Bone marrow (tissue), 2 donors: Measurements from ENCODE around the gene PUM1.

Source experiments
- DNase-seq, 2 donors: peaks; one replicate each; lab custom pipeline; 2025; lab: John Stamatoyannopoulos, UW

The PUM1 gene

DNA sequence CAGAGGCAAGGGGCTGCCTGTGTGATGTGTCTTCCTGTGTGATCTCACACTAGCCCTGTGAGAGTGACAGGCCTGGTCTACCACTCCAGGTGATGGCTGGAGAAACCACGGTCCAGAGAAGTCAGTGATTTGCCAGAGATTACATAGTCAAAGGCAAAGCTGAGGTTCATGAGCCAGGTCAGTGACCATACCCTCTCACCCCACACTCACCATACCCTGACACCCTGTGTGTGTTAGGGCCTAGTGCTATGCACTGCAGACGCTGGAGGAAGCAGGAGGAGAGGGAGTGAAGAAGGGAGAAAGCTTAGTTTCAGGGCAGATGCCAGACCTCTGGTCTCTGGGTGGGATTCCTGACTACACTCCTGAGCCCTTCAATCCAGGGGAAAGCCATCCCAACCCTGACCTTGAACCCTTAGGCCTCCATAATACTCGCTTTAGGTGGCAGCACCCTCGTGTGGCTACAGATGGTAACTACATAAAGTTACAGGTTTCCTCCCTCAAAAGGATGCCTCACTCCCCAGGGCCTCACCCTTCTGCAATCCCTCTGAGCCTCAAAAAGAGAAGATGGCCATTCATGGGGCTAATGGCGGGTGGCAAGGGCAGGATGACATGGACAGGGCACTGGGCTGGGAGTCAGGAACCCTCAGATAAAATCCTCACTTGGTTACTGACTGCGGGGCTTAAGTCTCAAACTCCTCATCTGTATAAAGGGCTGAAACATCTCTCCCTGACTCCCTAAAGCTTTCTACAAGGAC is 136.2 kb downstream of the PUM1 start:
- DNase-seq = peak in 1 of 2 donors; percentile 35

DNA sequence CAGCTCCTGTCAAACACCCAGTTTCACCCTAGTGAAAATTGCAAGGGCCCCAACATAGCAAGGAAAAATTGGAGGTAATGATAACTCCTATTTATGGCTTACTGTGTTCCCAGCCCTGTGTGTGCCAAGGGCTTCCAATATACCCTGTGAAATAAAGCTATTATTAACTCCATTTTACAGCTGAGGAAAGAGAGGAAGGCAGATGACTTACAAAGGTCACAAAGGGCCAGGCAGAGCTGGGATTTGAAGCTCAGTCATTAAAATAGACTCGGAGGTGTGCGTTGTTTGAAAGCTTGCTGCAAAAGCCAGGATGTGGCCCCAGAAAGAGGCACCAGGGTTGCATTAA is 136.8 kb downstream of the PUM1 start:
- DNase-seq = no peak

DNA sequence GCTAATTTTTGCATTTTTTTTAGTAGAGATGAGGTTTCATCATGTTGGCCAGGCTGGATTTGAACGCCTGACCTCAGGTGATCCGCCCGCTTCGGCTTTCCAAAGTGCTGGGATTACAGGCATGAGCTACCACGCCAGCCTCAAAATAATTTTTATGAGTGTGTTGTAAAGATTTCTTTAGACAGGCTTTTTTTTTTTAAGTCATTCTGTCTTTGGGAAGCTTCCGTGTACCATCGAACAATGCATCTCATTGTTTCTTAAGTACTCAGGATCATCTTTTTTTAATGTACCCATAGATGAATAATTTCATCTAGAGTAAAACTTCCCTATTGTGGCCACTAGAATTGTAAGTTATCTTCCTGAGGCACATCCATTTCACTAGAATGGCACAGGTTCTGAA is 137.3 kb downstream of the PUM1 start:
- no peak for DNase-seq

DNA sequence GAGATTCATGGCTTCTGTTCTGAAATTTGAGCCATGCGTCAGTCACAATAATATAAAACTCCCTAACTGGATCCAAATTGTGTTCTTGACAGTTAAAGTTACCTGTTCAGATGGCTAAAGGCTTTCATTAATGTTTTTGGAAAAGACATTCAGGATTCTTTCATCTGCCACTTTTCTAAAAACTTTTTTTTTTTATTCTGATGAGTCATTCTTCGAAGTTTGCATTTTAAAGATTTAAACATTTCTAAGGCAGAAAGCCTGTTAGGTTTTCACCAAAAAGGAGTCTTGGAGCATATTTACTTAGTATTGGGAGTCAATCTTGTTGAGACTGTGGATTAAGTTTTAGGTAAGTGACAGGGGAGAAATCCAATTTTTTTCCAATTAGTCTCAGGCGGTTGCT is 138.1 kb downstream of the PUM1 start:
- DNase-seq = no peak

DNA sequence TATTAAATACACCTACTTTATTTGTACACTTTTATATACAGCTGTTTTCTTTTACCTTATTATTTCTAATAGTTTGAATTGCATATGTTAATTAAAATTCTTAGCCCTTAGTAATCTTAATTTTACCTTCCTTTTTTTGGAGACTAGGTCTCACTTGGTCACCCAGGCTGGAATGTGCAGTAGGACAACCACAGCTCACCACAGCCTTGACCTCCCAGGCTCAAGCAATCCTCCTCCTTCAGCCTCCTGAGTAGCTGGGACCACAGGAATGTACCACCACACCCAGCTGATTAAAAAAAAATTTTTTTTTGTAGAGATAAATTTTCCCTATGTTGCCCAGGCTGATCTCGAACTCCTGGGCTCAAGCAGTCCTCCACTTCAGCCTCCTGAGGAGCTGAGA is 141.9 kb downstream of the PUM1 start:
- DNase-seq = no peak

DNA sequence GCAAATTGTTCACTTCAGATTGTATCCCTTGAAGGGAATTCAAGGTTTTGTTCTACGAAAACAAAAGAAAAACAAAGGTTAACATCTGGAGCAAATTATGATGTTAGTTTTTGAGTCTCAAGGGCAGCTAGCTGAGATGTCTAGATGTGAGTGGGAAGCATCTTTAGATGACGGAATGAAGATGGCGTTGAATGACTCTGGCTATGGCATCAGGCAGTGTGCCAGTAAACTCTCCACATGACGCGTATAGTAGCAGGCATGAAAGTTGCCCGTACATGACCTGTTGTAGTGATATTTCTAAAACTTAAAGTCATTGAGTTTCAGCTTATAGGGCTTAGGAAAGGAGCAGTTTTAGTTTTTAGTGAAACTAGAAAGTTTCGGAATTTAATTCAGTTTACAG is 144.7 kb downstream of the PUM1 start:
- DNase-seq = no peak

DNA sequence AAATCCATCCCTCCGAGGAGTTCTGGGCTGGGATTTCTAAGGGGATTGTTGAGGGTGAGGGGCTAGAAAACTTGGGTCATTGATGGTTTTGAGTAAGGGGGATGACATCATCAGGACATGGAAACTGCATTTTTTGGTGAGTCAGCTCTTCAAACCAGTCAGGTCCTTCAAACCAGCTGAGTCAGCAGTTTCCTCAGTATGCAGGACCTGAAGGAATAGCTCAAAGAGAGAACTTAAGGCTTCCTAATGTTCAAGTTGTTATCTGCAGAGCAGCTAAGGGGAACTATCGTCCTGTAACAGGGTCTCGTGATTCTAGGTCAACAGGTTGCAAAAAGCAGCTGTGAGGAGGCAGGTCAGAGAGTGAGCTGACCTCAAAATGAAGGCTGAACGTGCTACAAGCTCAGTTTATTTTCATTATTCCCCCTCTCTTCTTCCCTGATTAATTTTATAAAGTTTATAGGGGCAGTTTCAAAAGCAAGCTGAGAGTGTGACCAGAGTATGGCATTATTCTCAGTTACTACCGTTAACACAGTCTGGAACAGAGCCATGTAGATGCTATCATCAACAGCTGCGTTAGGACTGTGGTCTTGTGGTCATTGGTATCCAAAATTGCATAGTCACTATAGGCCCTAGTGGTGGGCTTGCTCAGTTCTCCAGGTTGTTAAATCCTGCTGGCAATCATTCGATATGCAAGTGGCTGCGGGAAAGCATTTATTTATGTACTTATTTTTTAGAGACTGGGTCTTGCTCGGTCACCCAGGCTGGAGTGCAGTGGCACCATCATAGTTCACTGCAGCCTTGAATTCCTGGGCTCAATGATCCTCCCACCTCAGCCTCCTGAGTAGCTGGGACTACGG is 146.3 kb downstream of the PUM1 start:
- peak in 1 of 2 donors; percentile 60 for DNase-seq

DNA sequence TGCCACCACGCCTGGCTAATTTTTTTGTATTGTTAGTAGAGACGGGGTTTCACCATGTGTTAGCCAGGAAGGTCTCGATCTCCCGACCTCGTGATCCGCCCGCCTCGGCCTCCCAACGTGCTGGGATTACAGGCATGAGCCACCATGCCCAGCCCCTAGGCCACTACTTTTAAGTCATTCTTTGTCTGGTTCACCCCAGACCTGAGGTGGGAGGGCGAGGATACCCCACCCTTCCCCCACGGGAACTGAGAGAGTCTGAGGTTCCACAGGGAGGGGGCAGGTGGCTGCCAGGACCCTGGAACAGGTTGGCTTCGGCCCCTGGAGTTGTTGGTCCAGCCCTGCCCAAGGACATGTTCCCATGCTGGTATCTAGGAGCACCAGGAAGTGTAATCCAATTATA is 149.2 kb downstream of the PUM1 start:
- no peak for DNase-seq

DNA sequence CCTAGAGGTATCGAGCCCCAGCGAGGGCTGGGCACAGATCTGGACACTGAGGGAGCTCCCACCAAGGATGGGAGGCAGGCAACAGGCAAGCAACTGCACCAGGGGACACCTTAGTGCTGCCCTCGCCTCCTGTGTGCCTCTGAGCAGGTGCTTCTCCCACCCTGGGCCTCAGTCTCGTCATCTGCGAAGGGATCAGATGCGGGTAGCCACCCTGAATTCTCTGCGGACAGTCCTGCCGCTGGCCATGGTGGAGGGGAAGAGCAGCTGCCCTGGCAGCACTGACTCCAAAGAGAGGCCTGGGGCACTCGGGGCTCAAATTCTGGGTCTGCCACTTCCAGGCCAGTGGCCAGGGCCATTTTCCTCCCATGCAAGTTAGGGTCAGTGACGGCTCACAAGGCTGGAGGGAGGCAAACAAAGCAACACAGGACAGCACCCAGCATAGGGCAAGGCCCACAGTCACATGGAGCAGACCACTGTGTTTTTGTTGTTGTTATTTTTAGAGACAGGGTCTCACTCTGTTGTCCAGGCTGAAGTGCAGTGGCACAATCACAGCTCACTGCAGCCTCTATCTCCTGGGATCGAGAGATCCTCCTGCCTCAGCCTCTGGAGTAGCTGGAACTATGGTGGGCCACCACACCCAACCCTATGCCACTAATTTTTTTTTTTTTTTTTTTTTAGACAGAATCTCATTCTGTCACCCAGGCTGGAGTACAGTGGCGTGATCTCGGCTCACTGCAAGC is 149.9 kb downstream of the PUM1 start:
- DNase-seq = no peak

DNA sequence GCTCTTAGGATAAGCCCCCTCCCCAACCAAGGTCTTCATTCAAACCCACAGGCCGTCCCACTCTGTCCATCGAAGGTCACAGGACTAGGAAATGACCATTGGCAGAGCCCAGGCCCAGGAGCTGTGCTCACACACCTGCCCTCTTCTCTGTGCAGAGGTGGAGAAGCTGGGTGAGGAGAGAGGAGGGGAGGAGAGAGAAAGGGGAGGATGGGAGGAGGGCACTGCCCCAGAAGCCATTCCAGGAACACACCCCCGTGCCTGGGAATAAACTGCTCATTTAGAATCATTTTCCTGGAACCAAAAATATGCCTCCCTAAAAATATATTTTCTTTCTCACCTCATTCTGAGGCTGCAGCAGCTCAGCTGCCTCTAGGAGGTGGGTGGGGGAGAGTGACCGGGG is 150.6 kb downstream of the PUM1 start:
- DNase-seq = no peak

DNA sequence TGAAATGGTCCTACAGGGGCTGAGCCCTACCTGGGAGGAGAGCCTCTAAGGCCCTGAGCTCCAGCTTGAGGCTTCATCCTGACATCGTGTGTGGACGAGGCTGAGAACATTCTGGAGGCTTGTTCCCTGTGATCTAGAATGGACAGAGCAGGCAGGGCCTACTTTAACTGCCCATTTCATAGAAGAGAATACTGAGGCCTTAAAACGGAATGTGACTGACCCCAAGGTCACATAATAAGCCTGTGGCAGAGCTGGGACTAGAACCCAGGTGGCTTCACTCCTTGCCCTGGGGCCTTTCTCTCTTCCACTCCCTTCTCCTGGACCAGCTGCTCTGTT is 151.0 kb downstream of the PUM1 start:
- no peak for DNase-seq

DNA sequence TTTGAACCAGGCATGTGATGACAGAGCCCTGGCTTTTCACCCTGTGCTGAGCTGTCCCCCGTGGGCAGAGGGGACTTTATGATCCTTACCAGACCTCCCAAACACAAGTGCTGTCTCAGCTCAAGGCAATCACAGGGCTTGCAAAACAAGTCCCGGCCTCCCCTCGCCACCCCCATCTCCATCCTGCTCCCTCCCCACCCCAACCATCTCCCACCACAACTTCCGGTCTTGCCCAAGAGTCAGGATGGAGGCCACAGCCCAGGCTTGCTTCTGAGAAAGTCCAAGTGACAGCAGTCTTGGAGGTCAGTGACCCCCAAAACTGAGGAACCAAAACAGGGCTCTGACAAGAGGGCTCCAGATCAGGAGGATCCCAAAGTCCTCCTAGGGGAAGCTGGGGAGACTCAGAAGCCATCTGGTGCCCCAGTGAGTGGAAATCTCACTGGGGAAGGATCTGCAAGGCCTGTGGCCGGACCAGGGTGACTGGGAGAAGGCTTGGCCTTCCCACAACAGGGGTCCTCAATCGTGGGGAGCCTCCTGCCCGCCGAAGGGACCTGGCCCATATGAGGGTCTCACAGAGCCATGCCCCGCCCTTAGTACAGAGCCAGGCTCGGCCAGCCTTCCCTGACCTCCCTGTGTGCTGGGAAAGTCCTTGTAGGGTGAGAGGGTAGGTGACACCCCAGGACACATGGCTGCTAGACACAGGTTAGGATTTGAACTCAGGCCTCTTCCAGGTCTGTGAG is 152.4 kb downstream of the PUM1 start:
- peak in 1 of 2 donors; percentile 35 for DNase-seq

DNA sequence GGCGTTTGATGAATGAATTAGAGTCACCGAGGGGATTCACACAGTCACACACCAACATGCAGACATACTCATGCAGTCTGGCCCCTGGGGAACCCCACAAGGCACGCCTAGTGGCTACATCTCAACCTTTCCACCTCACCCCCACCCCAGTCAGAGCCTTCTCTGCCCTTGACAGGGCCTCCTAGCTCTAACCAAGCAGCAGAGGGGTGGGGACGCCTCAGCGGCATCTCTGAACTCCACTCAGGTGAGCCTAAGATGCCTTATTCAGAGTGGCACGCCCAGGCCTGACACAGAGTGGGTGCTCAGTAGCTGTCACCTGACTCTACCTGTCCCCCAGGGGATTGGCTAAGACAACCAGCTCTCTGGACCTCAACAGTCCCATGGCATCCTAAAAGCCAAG is 153.3 kb downstream of the PUM1 start:
- no peak for DNase-seq

DNA sequence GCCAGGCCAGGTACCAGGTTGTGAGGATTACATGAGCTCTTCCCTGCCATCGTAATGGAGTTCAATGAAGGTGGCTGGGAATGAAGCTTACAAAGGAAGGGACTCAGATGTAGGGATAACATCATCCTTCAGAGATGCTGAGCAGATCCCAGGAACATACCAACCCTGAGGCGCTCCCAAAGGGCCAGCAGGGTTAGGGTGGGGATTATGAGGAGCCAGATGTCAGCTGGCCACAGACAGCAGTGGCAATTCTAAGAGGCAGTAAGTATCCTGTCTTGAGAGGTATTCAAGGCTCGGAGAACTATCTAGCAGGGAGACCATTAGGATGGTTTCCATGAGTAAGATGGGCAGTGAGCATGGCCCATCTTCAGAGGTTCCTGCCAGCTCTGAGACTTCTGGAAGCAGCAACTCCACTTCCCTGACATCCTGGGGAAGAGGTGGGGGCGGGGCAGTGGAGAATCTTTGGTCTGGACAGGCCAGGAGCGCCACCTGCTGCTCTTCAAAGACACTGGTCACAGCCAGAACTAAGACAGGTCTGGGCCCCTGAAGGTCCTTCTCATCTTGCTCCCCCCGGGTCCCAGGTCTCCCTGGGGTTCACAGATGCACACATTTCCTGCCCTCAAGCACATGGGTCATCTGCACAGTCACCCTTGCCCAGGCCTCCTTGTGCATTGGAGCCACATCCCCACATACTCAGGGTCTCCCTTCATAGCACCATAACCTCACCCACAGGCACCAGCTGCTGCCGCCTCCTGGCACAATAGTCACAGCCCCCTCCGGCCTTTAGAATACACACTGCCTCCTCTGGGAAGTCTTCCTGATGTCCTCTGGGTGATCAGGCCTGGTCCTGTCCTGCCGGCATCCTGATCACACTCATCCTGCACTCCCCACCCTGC is 154.2 kb downstream of the PUM1 start:
- peak; percentile 20 to 54 for DNase-seq

DNA sequence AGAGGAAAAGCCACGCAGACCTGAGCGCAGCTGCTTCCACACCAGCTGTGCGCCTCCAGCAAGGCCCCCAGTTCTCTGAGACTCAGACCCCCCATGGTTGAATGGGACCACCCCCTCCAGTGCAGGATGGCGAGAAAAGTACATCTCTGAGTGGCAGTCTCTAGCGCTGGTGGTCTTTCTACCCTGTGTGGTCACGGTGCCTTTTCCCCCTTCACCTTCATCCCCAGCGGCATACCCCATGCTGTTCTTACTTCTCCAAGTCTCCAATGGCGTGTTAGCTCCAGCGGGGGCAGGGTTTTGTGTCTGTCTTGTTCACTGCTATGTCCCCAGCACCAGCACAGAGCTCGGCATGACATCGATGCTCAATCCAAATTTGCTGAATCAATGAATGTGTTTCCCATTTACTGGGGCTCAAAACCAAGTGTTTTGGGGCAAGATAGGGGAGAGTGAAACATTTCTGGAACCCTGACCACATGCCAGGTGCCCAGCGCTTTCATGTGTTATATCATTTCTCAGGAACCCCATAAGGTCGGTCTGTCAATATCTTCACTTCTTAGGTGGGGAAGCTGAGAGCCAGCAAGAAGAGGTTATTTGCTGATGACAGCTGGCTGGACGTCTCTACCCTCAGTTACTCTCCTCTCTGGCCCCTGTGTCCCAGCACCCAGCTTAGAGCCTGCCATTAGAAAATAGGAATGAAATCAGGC is 156.0 kb downstream of the PUM1 start:
- DNase-seq = no peak

DNA sequence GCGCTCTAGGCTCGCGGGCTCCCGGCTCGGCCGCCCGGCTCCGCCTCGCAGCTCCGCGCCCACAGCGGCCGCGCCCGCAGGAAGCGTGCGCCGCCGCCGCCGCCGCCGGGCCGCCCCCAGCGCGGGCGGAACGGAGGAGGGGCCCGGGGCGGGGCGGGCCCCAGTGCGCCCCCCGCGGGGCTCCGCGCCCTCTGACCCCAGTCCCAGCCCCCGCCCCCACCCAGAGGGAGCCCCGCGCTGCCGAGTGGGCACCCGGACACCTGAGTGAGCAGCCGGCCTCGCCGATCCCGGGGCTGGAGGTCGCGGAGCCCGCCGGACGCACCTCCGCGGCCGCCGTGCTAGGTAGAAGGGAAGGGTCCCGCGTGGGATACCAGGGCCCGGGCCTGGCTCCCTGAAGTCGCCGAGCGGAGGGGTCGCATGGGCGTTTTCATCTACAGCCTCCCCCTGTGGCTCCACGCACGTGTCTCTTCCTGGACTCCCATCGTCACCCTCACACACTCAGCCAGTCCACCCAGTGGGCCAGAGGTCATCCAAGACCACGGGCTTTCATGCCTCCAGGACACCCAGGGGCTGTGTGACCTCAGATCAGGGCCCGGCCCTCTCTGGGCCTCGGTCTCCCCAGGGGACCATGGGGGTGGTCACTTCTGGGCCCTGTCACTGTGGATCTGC is 156.7 kb downstream of the PUM1 start, which contains the start of gene SDC3:
TSS of gene SDC3 (minus strand) at position 63 of the 669 bp plus-strand sequence. CDS start 172 bp downstream, outside the sequence.
- DNase-seq = no peak

DNA sequence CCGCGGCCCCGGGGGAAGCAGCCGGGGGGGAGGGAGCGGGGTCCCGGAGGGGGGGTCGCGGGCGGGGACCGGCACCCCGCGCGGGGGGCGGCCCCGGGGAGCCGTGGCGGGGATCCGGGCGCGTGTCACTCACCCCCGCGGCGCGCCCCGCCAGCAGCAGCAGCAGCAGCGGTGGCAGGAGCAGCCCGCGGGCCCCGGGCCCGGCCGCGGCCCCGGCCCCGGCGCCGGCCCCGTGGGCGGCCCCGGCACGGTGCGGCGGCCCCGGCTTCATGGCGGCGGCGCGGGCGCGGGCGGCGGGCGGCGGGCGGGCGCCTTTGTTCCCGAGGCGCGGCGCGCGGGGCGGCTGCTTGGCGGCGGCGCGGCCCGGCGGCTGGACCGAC is 157.2 kb downstream of the PUM1 start:
- no peak for DNase-seq

DNA sequence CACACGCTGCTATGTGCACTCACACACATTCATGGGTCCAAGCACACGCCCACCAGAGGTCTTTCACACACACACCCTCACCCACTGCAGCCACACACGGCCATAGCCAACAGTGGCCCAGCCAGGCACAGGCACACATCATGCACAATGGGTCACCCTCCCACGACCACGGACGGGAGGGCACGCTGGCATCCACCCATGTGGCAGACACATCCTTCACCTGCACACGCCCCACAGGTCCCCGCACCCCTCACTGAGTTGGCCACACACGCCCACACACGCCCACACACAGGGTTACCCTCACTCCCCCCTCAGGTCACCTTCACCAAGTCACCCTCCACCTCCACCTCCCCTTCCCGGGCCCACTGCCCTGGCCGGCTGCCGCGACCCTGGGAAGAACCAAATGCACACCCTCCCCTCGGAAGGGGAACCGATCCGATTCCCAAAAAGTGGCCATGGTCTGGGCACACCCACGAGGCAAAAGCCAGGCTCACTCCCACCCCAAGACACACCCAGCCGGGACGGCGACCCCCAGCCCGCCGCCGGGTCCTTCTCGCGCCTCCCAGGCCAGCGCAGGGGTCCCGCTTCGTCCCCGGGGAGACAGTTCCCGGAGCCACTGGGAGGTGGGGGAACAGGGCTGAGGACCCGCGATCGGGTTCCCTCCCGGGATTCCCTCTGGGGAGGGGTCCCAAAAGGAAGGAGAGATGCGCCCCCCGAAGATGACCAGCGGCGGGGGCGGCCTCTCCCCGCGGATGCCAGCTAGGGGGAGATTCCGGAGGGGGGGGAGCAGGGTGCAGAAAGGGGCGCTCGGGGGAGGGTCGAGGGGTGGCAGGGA is 157.8 kb downstream of the PUM1 start:
- DNase-seq = no peak
